AG10803 (cell line): ENCODE data around the gene EYS.

Experiments
- DNase-seq: peaks from one replicate; pipeline ENCODE4 v3.0.0; 2010; ENCODE audit warnings: low read depth
- H3K4me3 ChIP-seq: 2 replicates; pipeline ENCODE4 v1.5.1; 2011; ENCODE audit warnings: mild to moderate bottlenecking, low read length, control low read depth
- TF ChIP-seq, protein P1 (sequence below): conservative IDR thresholded peaks from 2 replicates; pipeline ENCODE4 v1.5.1; 2011; ENCODE audit warnings: mild to moderate bottlenecking, low read length, control low read depth, inconsistent platforms

Gene EYS

GRCh38 chr6:65299236-65299635 is 407.8 kb downstream of the EYS start:
- DNase-seq: no peak
- TF ChIP-seq, protein P1, sequence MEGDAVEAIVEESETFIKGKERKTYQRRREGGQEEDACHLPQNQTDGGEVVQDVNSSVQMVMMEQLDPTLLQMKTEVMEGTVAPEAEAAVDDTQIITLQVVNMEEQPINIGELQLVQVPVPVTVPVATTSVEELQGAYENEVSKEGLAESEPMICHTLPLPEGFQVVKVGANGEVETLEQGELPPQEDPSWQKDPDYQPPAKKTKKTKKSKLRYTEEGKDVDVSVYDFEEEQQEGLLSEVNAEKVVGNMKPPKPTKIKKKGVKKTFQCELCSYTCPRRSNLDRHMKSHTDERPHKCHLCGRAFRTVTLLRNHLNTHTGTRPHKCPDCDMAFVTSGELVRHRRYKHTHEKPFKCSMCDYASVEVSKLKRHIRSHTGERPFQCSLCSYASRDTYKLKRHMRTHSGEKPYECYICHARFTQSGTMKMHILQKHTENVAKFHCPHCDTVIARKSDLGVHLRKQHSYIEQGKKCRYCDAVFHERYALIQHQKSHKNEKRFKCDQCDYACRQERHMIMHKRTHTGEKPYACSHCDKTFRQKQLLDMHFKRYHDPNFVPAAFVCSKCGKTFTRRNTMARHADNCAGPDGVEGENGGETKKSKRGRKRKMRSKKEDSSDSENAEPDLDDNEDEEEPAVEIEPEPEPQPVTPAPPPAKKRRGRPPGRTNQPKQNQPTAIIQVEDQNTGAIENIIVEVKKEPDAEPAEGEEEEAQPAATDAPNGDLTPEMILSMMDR: no peak
- no peak overlapping the region for H3K4me3 ChIP-seq

DNA sequence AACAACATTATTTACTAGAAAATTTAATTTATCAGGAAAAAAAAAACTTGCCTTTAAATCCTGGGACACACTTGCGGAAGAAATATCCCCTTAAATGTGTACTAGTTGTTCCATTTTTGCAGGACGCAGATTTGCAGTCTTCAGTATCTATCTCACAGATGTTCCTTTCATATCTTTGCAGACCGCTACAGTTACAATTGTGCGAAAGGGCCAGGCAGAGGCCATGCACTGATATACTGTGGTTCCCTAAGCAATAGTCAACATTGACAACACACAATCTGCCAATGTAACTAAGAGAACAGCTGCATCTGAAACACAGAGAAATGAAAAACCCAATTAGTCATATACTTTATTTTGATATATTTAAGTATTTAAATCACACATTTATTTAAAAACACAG is 411.2 kb downstream of the EYS start:
- DNase-seq: no peak
- TF ChIP-seq, protein P1: no peak
- H3K4me3 ChIP-seq: no peak overlapping the region

- no peak for DNase-seq
- TF ChIP-seq, protein P1: no peak
- no peak overlapping the region for H3K4me3 ChIP-seq
Observed at GRCh38 chr6:65289491-65289890, 417.5 kb downstream of the EYS start.

GRCh38 chr6:65285275-65285674 is 421.8 kb downstream of the EYS start:
- no peak overlapping the region for H3K4me3 ChIP-seq
- DNase-seq: no peak
- TF ChIP-seq, protein P1: no peak

- TF ChIP-seq, protein P1: no peak
- no peak for DNase-seq
- no peak overlapping the region for H3K4me3 ChIP-seq
Observed at GRCh38 chr6:65280060-65280459, 427.0 kb downstream of the EYS start.

DNA sequence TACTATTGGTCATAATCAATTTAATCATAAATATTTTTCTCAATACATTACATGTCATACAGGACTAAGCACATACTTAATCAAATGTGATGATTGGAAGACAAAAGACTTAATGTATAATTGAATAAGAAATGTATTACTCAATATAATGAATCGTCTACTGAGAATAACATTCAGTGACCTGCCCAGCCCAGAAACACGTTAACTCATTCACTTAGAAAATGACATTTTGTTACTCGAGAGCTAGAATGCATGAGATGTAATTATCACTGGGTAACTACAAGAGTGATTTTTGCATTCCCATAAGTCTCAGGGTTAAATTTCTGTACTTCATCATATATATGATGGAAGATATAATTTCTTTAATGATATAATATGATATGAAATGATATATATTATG is 444.8 kb downstream of the EYS start:
- no peak for DNase-seq
- TF ChIP-seq, protein P1: no peak
- H3K4me3 ChIP-seq: no peak overlapping the region

DNA sequence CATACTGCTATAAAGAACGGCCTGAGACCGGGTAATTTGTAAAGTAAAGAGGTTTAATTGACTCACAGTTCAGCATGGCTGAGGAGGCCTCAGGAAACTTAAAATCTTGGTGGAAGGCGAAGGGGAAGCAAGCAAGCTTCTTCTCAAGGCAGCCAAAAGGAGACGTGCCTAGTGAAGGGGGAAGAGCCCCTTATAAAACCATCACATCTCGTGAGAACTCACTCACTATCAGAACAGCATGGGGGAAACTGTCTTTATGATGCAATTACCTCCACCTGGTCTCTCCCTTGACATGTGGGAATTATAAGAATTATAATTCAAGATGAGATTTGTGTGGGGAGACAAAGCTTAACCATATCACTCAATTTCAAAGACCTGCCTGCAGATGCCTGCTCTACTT is 447.0 kb downstream of the EYS start:
- H3K4me3 ChIP-seq: no peak overlapping the region
- DNase-seq: no peak
- TF ChIP-seq, protein P1: no peak
